GM21717 (cell line): ENCODE results near the gene AQP9.

Experiments
- ATAC-seq: cut with Tn5 transposase; IDR thresholded peaks from one replicate; pipeline ENCODE4 v1.9.1; 2021; ENCODE audit warnings: mild to moderate bottlenecking, moderate library complexity; ENCODE audit not compliant: unreplicated experiment

AQP9 gene

GRCh38 chr15:58221591-58222241 lies 83.5 kb downstream of the AQP9 start:
- no peak for ATAC-seq

- ATAC-seq: no peak
Observed at GRCh38 chr15:58222679-58223078, 84.5 kb downstream of the AQP9 start.

GRCh38 chr15:58223432-58223831 lies 85.3 kb downstream of the AQP9 start:
- ATAC-seq: no peak

- ATAC-seq: no peak
Observed at GRCh38 chr15:58224068-58224467, 85.9 kb downstream of the AQP9 start.

- no peak for ATAC-seq
Observed at GRCh38 chr15:58227706-58228543, 89.7 kb downstream of the AQP9 start.

- ATAC-seq: no peak
Observed at GRCh38 chr15:58228718-58229117, 90.5 kb downstream of the AQP9 start.

GRCh38 chr15:58229297-58229768 lies 91.2 kb downstream of the AQP9 start:
- no peak for ATAC-seq

GRCh38 chr15:58232281-58233065 lies 94.3 kb downstream of the AQP9 start:
- ATAC-seq: no peak

GRCh38 chr15:58233341-58233740 lies 95.2 kb downstream of the AQP9 start:
- ATAC-seq: no peak
